Endothelial cell of umbilical vein (primary cell): ENCODE results near the gene HMBS. TPM values are rescaled to one million over a fixed set of nuclear protein-coding genes. Genes with fewer than 3 reads are reported as not detected.

Experiments
- BruUV-seq: library from RNA; stranded (reverse); fragments of 400-500 nt; replicated peaks from 2 replicates; lab custom pipeline; 2021; lab: Mats Ljungman, UMichigan
- CTCF ChIA-PET: fragments of 300-600, 350-600 bp; sonication (Branson Sonifier 250); formaldehyde crosslinking; loops from one replicate; lab custom pipeline; 2021; ENCODE audit warnings: antibody characterized with exemption, inconsistent platforms; lab: Charles Lee
- POLR2A ChIA-PET: fragments of 300-600, 350-600 bp; sonication (Branson Sonifier 250); formaldehyde crosslinking; loops from one replicate; lab custom pipeline; 2021; ENCODE audit warnings: antibody characterized with exemption, inconsistent platforms; lab: Charles Lee
- DNase-seq: peaks from one replicate; pipeline ENCODE4 v3.0.0-alpha.2; 2011; ENCODE audit warnings: low read depth, low spot score
- FAIRE-seq: peaks from 2 replicates; lab custom pipeline; 2011; peaks lifted over from hg19 to GRCh38; lab: Jason Lieb, UNC
- H2AFZ ChIP-seq: 2 replicates; pipeline ENCODE4 v1.6.0; 2012; ENCODE audit warnings: low read depth, low read length, control low read depth, inconsistent platforms
- H3K27ac ChIP-seq: 2 replicates; pipeline ENCODE4 v1.5.1; 2011; ENCODE audit warnings: low read depth, mild to moderate bottlenecking, control low read depth, low read length, moderate library complexity; ENCODE audit not compliant: insufficient read depth
- H3K27me3 ChIP-seq, 2 experiments: 2 replicates each; pipeline versions ENCODE4 v1.6.0 to v1.6.1; 2011; ENCODE audit warnings: low read length in 2 of 2, mixed read lengths in 1 of 2; ENCODE audit not compliant: control insufficient read depth in 2 of 2, insufficient read depth in 2 of 2
- H3K36me3 ChIP-seq, 2 experiments: 2 replicates in 1 of 2; 3 replicates in 1 of 2; pipeline ENCODE4 v1.5.1; 2011; ENCODE audit warnings: low read length in 2 of 2, mild to moderate bottlenecking in 1 of 2, moderate library complexity in 1 of 2; ENCODE audit not compliant: control insufficient read depth in 2 of 2, insufficient read depth in 2 of 2; ENCODE audit errors: extremely low read depth in 1 of 2
- H3K4me1 ChIP-seq: 3 replicates; pipeline ENCODE4 v1.5.1; 2011; ENCODE audit warnings: mild to moderate bottlenecking, low read length; ENCODE audit not compliant: control insufficient read depth, insufficient read depth; ENCODE audit errors: extremely low read depth
- H3K4me2 ChIP-seq: 2 replicates; pipeline ENCODE4 v1.6.1; 2011; ENCODE audit warnings: low read length, control low read depth, mixed read lengths; ENCODE audit not compliant: insufficient read depth
- H3K4me3 ChIP-seq, 3 experiments: fragments of 200-600 bp in 1 of 3; sonication (generic), shearing (Covaris generic) in 1 of 3; replicated peaks in 1 of 3; 2 replicates each; pipeline ENCODE4 v1.5.1; 2011 to 2016; ENCODE audit warnings: control low read depth in 3 of 3, low read length in 3 of 3, mild to moderate bottlenecking in 2 of 3, inconsistent platforms in 1 of 3, low read depth in 1 of 3, moderate library complexity in 1 of 3; ENCODE audit not compliant: insufficient read depth in 1 of 3
- H3K79me2 ChIP-seq: 2 replicates; pipeline ENCODE4 v1.6.0; 2012; ENCODE audit warnings: low read length, inconsistent platforms; ENCODE audit not compliant: control insufficient read depth, insufficient read depth
- H3K9ac ChIP-seq: replicated peaks from 2 replicates; pipeline ENCODE3; 2011; ENCODE audit warnings: low read length, control low read depth; ENCODE audit not compliant: insufficient read depth; ENCODE audit errors: extremely low read depth
- H3K9me1 ChIP-seq: replicated peaks from 3 replicates; pipeline ENCODE4 v1.6.0; 2011; ENCODE audit warnings: mild to moderate bottlenecking, low read length; ENCODE audit not compliant: control insufficient read depth, insufficient read depth; ENCODE audit errors: extremely low read depth
- H3K9me3 ChIP-seq: replicated peaks from 2 replicates; pipeline ENCODE4 v1.5.1; 2012; ENCODE audit warnings: low read length, inconsistent platforms; ENCODE audit not compliant: control insufficient read depth, insufficient read depth
- H4K20me1 ChIP-seq: replicated peaks from 2 replicates; pipeline ENCODE3; 2011; ENCODE audit warnings: mild to moderate bottlenecking, low read length; ENCODE audit not compliant: control insufficient read depth, insufficient read depth; ENCODE audit errors: extremely low read depth
- CTCF ChIP-seq, 2 donors: IDR thresholded peaks; 1 replicate in 1 of 2; 2 replicates in 1 of 2; pipeline ENCODE4 v1.5.1; 2011; ENCODE audit warnings: low read length in 2 of 2, mild to moderate bottlenecking in 2 of 2, moderate library complexity in 2 of 2, control low read depth in 1 of 2, inconsistent platforms in 1 of 2, low read depth in 1 of 2; ENCODE audit not compliant: insufficient read depth in 1 of 2; ENCODE audit errors: extremely low read depth in 1 of 2
- EZH2 ChIP-seq: IDR thresholded peaks from 2 replicates; pipeline ENCODE4 v1.6.1; 2012; ENCODE audit warnings: borderline replicate concordance, low read depth, mild to moderate bottlenecking, moderate library complexity, low read length, inconsistent platforms; ENCODE audit not compliant: severe bottlenecking
- FOS ChIP-seq: IDR thresholded peaks from 2 replicates; pipeline ENCODE4 v1.6.1; 2011; ENCODE audit warnings: mild to moderate bottlenecking, low read length, moderate library complexity, borderline replicate concordance; ENCODE audit not compliant: insufficient read depth
- GATA2 ChIP-seq: IDR thresholded peaks from 2 replicates; pipeline ENCODE4 v1.7.0; 2011; ENCODE audit warnings: low read depth, mild to moderate bottlenecking, moderate library complexity, mixed read lengths, low read length; ENCODE audit not compliant: insufficient read length, insufficient read depth
- JUN ChIP-seq: IDR thresholded peaks from 2 replicates; pipeline ENCODE4 v1.6.1; 2011; ENCODE audit warnings: borderline replicate concordance, low read depth; ENCODE audit not compliant: insufficient read length, insufficient read depth
- MAX ChIP-seq: IDR thresholded peaks from 2 replicates; pipeline ENCODE4 v1.6.1; 2011; ENCODE audit not compliant: insufficient read depth, insufficient read length
- MYC ChIP-seq: IDR thresholded peaks from one replicate; pipeline ENCODE4 v1.6.1; 2011; ENCODE audit warnings: mild to moderate bottlenecking, low read depth, low read length
- POLR2A ChIP-seq: IDR thresholded peaks from 2 replicates; pipeline ENCODE4 v1.6.1; 2012; ENCODE audit warnings: low read depth, mild to moderate bottlenecking, control low read depth, low read length
- POLR2AphosphoS5 ChIP-seq: IDR thresholded peaks from 2 replicates; pipeline ENCODE4 v1.6.1; 2012; ENCODE audit warnings: low read depth, mild to moderate bottlenecking, control low read depth, low read length, moderate library complexity; ENCODE audit not compliant: insufficient read depth
- dilution Hi-C: fragments of 300-500 bp; cut with MboI; formaldehyde crosslinking; loops from one replicate; pipeline ENCODE4 v1.15.0; 2019; ENCODE audit warnings: low sequenced_read_pairs; ENCODE audit not compliant: extremely low pct_ligation_motif_present
- intact Hi-C: fragments of 100-400 bp; cut with micrococcal nuclease; formaldehyde crosslinking; loops from one replicate; pipeline ENCODE4 v1.10.0; 2022
- polyA plus RNA-seq, 4 experiments: library from polyadenylated mRNA; depleted of rRNA in 3 of 4; stranded (reverse) in 3 of 4; unstranded in 1 of 4; fragments of >200 nt; gene quantifications; 2 replicates each; pipeline versions ENCODE4 v1.2.1 to v1.2.3, GENCODE V29; 2011 to 2012; ENCODE audit warnings: missing spikeins in 1 of 4
- total RNA-seq: library from RNA; stranded (reverse); gene quantifications from 2 replicates; pipeline ENCODE4 v1.2.3, GENCODE V29; 2021

Gene HMBS
- total and polyA plus RNA-seq, 2 donors (not counting 3 experiments of a cell fraction or from before 2014, with no cell fraction given): 13.5 to 24.8 TPM

- Histone ChIP-seq H2AFZ (no peak overlapping the region), H3K9me3 (no peaks in the 10 kb centered on the region), H3K36me3 (peaks cover 10 to 22% of the 10 kb centered on the region in 2 experiments), H4K20me1 (peaks cover 2% of the 10 kb centered on the region), H3K27ac (peak overlapping the region; percentile 59), H3K4me2 (peak overlapping the region; percentile 95), H3K9me1 (no peaks in the 10 kb centered on the region), H3K4me3 (peak overlapping the region; percentile 70 to 95 (median 90)), H3K79me2 (peaks cover 33% of the 10 kb centered on the region), H3K4me1 (peaks cover 22% of the 10 kb centered on the region), H3K27me3 (no peaks in the 10 kb centered on the region), H3K9ac (peak overlapping the region; percentile 84)
- ChIA-PET POLR2A (interaction anchor here (0.6 to 2.7 kb wide), 12 partner anchors 9 to 244 kb away, joined by 3 to 23 read pairs (median 8); partner anchors contain the start of genes C2CD2L, HINFP, HMBS and MCAM), CTCF (interaction anchor here (0.8 to 2.6 kb wide), 15 partner anchors 9 to 245 kb away, joined by 3 to 19 read pairs (median 3); partner anchors contain the start of genes HINFP, HMBS and VPS11)
- DNase-seq (peak; percentile 63), FAIRE-seq (peak; percentile 71)
- BruUV-seq: no TSS peak
- intact Hi-C loops (loop anchor here (1.0 to 2.0 kb wide), 5 partner anchors 9 to 245 kb away; partner anchors contain the start of genes RPS25, TRAPPC4 and VPS11), dilution Hi-C loops (no loop called here)
- TF ChIP-seq EZH2 (no peak), FOS (peak; percentile 15)
These were observed 9.5 kb downstream of the HMBS start for GRCh38 chr11:119093942-119094815.

- H3K27ac ChIP-seq: peak overlapping the region; percentile 59
- no peaks in the 10 kb centered on the region for H3K9me3 ChIP-seq
- no peaks in the 10 kb centered on the region for H3K27me3 ChIP-seq
- peak overlapping the region; percentile 52 for H3K4me2 ChIP-seq
- no peaks in the 10 kb centered on the region for H3K9me1 ChIP-seq
- dilution Hi-C loops: no loop called here
- peaks cover 2% of the 10 kb centered on the region for H4K20me1 ChIP-seq
- TF ChIP-seq GATA2 (no peak), MAX (no peak), EZH2 (no peak), CTCF (IDR thresholded peaks at IDR 0.05; ENCODE audit: extremely low read depth in 1 of 2, insufficient read depth in 1 of 2, low read depth in 1 of 2, low read length in 2 of 2) (peak; percentile 59 to 89), MYC (no peak), POLR2AphosphoS5 (no peak), POLR2A (no peak), FOS (no peak), JUN (no peak)
- DNase-seq (peak; percentile 82), FAIRE-seq (peak; percentile 52)
- ChIA-PET POLR2A (interaction anchor here (0.6 to 2.7 kb wide), 12 partner anchors 10 to 243 kb away, joined by 3 to 23 read pairs (median 8); partner anchors contain the start of genes C2CD2L, HINFP, HMBS and MCAM), CTCF (interaction anchor here (0.8 to 2.6 kb wide), 15 partner anchors 9 to 244 kb away, joined by 3 to 19 read pairs (median 3); partner anchors contain the start of genes HINFP, HMBS and VPS11)
- H2AFZ ChIP-seq: no peak overlapping the region
- H3K4me1 ChIP-seq: peaks cover 22% of the 10 kb centered on the region
- H3K79me2 ChIP-seq: peaks cover 34% of the 10 kb centered on the region
- peak overlapping the region; percentile 84 for H3K9ac ChIP-seq
- H3K36me3 ChIP-seq: peaks cover 10 to 22% of the 10 kb centered on the region in 2 experiments
- peak overlapping the region; percentile 70 to 95 (median 90) for H3K4me3 ChIP-seq
- intact Hi-C loops: loop anchor here (1.0 to 2.0 kb wide), 9 partner anchors 9 to 244 kb away; partner anchors contain the start of genes C2CD2L, HYOU1, RNF26 and RPS25
- BruUV-seq: no TSS peak
These were observed 10.1 kb downstream of the HMBS start for GRCh38 chr11:119094816-119095065.
